ENCODE results near the gene ZNF668. TPM values are rescaled to one million over a fixed set of nuclear protein-coding genes. Genes with fewer than 3 reads are reported as not detected.
"Not testable (repeated sequence)": the region's sequence is repeated elsewhere in the genome, so short reads cannot be mapped to it uniquely, and the experiment has no call there.

Gene ZNF668
- total RNA-seq, 8 experiments from 2014 or later, result 7.5 to 17.6 (median 9.1) TPM

DNA sequence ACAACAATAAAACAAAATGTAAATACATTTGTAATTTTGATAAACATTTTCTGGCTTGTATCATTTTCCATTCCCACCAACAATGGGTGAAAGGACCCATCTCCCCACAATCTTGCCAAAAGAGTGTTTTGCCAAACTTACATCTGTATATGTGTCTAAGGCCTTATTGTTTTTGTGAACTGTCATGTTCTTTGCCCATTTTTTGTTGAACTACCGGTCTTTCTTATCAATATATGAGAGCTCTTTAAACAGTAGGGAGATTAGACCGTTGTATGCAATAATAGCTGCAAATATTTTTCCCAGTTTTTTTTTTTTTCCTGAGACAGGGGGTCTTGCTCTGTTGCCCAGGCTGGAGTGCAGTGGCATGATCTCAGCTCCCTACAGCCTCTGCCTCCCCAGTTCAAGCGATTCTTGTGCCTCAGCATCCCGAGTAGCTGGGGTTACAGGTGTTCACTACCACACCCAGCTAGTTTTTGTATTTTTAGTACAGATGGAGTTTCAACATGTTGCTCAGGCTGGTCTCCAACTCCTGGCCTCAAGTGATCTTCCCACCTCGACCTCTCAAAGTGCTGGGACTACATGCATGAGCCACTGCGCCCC, 50.3 kb downstream of the ZNF668 start:
- WGBS, 10 experiments, result 59 to 98% (median 69%) methylated on average over 2 to 6 of the region's 6 CpGs
- no peak for ATAC-seq (replicated peaks in 6 of 8)
- no peak overlapping the region for H3K27ac ChIP-seq
- H3K4me3 ChIP-seq, result no peak overlapping the region
- in situ Hi-C loops (cut with MboI; ENCODE audit: low pct_unique_long_range_greater_than_20kb in 2 of 9, low sequenced_read_pairs in 9 of 9, unreplicated experiment in 9 of 9), result loop anchor here in 1 of 9 experiments (25.0 kb wide), 1 partner anchor 414 kb away; the partner anchor contains the start of genes COX6A2 and ZNF843
- no peaks in the 10 kb centered on the region for H3K4me1 ChIP-seq (replicated peaks in 1 of 2)

DNA sequence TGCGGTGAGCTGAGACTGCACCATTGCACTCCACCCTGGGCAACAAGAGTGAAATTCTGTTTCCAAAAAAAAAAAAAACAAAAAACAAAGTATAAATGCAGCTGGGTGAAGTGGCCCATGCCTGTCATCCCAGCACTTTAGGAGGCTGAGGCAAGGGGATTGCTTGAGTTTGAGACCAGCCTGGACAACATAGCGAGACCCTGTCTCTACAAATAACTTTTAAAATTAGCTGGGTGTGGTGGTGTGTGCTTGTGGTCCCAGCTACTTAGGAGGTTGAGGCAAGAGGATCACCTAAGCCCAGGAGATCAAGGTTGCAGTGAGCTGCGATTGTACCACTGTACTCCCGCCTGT, 50.8 kb downstream of the ZNF668 start:
- Histone ChIP-seq H3K4me1 (replicated peaks in 1 of 2) (no peaks in the 10 kb centered on the region), H3K4me3 (no peak overlapping the region), H3K27ac (no peak overlapping the region)
- ATAC-seq (replicated peaks in 6 of 8), result no peak
- in situ Hi-C loops (cut with MboI; ENCODE audit: low pct_unique_long_range_greater_than_20kb in 2 of 9, low sequenced_read_pairs in 9 of 9, unreplicated experiment in 9 of 9), result loop anchor here in 1 of 9 experiments (25.0 kb wide), 1 partner anchor 414 kb away; the partner anchor contains the start of genes COX6A2 and ZNF843
- WGBS, 10 experiments, result 70 to 100% (median 100%) methylated on average over 1 to 4 of the region's 4 CpGs; no CpG with 5 or more reads in 1 of the 10 experiments

DNA sequence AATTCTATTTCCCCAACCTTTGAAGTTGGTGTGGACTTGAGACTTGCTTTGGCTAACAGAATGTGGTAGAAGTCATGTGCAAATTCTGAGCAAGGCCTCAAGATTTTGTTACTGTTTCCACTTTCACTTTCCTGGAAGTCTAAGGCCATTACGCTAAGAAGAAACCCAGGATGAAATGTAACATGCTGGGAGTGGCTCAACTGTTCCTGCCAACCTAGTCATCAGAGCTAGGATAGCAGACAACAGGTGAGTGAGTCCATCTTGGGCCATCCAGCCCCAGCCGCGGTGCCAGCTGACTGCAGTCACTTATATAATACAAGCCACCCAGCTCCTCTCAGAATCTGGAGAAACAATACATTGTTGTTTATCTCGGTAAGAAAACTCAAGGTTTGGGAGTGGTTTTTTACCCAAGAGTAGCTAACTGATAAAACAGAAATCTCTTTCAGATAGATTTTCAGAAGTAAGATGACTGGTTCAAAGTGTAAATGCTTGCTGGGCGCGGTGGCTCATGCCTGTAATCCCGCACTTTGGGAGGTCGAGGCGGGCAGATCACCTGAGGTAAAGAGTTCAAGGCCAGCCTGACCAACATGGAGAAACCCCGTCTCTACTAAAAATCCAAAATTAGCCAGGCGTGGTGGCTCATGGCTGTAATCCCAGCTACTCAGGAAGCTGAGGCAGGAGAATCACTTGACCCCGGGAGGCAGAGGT, 51.3 kb downstream of the ZNF668 start:
- WGBS, 10 experiments, result 60 to 94% (median 82%) methylated on average over 1 to 9 of the region's 12 CpGs; no CpG with 5 or more reads in 2 of the 10 experiments
- H3K4me3 ChIP-seq, result no peak overlapping the region
- no peak overlapping the region for H3K27ac ChIP-seq
- peak in 1 of 8 experiments; percentile 61 for ATAC-seq (replicated peaks in 6 of 8)
- in situ Hi-C loops (cut with MboI; ENCODE audit: low pct_unique_long_range_greater_than_20kb in 2 of 9, low sequenced_read_pairs in 9 of 9, unreplicated experiment in 9 of 9), result loop anchor here in 1 of 9 experiments (25.0 kb wide), 1 partner anchor 415 kb away; the partner anchor contains the start of genes COX6A2 and ZNF843
- no peaks in the 10 kb centered on the region for H3K4me1 ChIP-seq (replicated peaks in 1 of 2)

GRCh38 chr16:31020536-31020935, 53.5 kb downstream of the ZNF668 start:
- ATAC-seq (replicated peaks in 6 of 8), result no peak
- Histone ChIP-seq H3K27ac (no peak overlapping the region), H3K4me3 (no peak overlapping the region), H3K4me1 (replicated peaks in 1 of 2) (no peaks in the 10 kb centered on the region)
- WGBS, 10 experiments, result 57 to 100% (median 90%) methylated on average over 1 to 3 of the region's 3 CpGs; no CpG with 5 or more reads in 3 of the 10 experiments
- in situ Hi-C loops (cut with MboI; ENCODE audit: low pct_unique_long_range_greater_than_20kb in 2 of 9, low sequenced_read_pairs in 9 of 9, unreplicated experiment in 9 of 9), result loop anchor here in 1 of 9 experiments (25.0 kb wide), 1 partner anchor 417 kb away; the partner anchor contains the start of genes COX6A2 and ZNF843

DNA sequence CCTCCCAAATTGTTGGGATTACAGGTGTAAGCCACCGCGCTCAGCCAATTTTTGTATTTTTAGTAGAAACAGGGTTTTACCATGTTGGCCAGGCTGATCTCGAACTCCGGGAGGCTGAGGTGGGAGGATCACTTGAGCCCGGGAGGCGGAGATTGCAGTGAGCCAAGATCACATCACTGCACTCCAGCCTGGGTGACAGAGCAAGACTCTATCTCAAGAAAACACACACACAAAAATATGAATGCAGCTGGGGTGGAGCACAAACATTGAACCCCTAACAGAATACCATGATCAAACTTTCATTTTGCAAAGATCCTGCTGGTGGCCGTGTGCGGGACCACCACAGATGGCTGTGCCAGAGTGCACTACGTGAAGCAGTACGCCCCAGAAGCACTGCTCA, 56.3 kb downstream of the ZNF668 start:
- not testable (repeated sequence) for H3K4me1 ChIP-seq (replicated peaks in 1 of 2); ATAC-seq (replicated peaks in 6 of 8); H3K4me3 ChIP-seq; H3K27ac ChIP-seq
- in situ Hi-C loops (cut with MboI; ENCODE audit: low pct_unique_long_range_greater_than_20kb in 2 of 9, low sequenced_read_pairs in 9 of 9, unreplicated experiment in 9 of 9), result loop anchor here in 1 of 9 experiments (25.0 kb wide), 1 partner anchor 420 kb away; the partner anchor contains the start of genes COX6A2 and ZNF843
- 60 to 97% (median 84%) methylated on average over 1 to 9 of the region's 10 CpGs; no CpG with 5 or more reads in 2 of the 10 experiments for WGBS, 10 experiments

DNA sequence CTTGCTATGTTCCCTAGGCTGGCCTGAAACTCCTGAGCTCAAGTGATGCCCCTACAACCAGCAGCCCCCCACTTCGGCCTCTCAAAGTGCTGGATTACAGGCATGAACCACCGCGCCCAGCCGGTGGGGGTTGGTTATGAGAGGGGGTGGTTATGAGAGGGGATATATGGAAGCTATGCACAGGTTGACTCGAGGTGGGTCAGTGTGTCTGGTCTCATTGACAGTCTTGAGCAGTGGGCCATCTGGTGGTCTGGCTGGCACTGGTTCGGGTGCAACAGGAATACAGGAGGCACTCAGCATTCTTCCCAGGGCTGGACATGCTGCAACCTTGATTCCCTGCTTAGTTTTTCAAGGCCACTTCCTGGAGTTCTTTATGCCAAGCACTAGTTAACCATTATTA, 58.0 kb downstream of the ZNF668 start:
- ATAC-seq (replicated peaks in 6 of 8), result no peak
- in situ Hi-C loops (cut with MboI; ENCODE audit: low pct_unique_long_range_greater_than_20kb in 2 of 9, low sequenced_read_pairs in 9 of 9, unreplicated experiment in 9 of 9), result loop anchor here in 1 of 9 experiments (25.0 kb wide), 1 partner anchor 421 kb away; the partner anchor contains the start of genes COX6A2 and ZNF843
- no peak overlapping the region for H3K4me3 ChIP-seq
- 0 to 75% (median 43%) methylated on average over 1 to 4 of the region's 6 CpGs; no CpG with 5 or more reads in 3 of the 10 experiments for WGBS, 10 experiments
- H3K27ac ChIP-seq, result no peak overlapping the region
- peaks cover 0 to under 1% of the 10 kb centered on the region in 2 donors for H3K4me1 ChIP-seq (replicated peaks in 1 of 2)

GRCh38 chr16:31013292-31013691, 60.7 kb downstream of the ZNF668 start:
- not testable (repeated sequence) for ATAC-seq (replicated peaks in 6 of 8); H3K27ac ChIP-seq; H3K4me3 ChIP-seq; H3K4me1 ChIP-seq (replicated peaks in 1 of 2)
- in situ Hi-C loops (cut with MboI; ENCODE audit: low pct_unique_long_range_greater_than_20kb in 2 of 9, low sequenced_read_pairs in 9 of 9, unreplicated experiment in 9 of 9), result loop anchor here in 1 of 9 experiments (25.0 kb wide), 1 partner anchor 424 kb away; the partner anchor contains the start of genes COX6A2 and ZNF843

GRCh38 chr16:31011815-31012214, 62.2 kb downstream of the ZNF668 start:
- 57 to 100% (median 78%) methylated on average over 1 to 4 of the region's 7 CpGs; no CpG with 5 or more reads in 3 of the 10 experiments for WGBS, 10 experiments
- not testable (repeated sequence) for ATAC-seq (replicated peaks in 6 of 8); H3K27ac ChIP-seq; H3K4me1 ChIP-seq (replicated peaks in 1 of 2); H3K4me3 ChIP-seq
- in situ Hi-C loops (cut with MboI; ENCODE audit: low pct_unique_long_range_greater_than_20kb in 2 of 9, low sequenced_read_pairs in 9 of 9, unreplicated experiment in 9 of 9), result loop anchor here in 1 of 9 experiments (25.0 kb wide), 1 partner anchor 425 kb away; the partner anchor contains the start of genes COX6A2 and ZNF843

Other genes starting within 250 kb of the ZNF668 start
- 10 to 100 TPM; 16.7 to 40.3 (median 20.5) TPM for gene BCL7C, start 180.2 kb downstream of the ZNF668 start, total RNA-seq
- 1 to 10 TPM in 2 of 8 experiments, under 1 TPM in 6; 0.38 to 2.9 (median 0.66) TPM for gene CTF1, start 177.6 kb downstream of the ZNF668 start, total RNA-seq
- gene FBXL19, start 150.7 kb downstream of the ZNF668 start, total RNA-seq, result 10 to 100 TPM; 10.4 to 49.8 (median 31.4) TPM
- gene ORAI3, start 125.2 kb downstream of the ZNF668 start, total RNA-seq, result 10 to 100 TPM in 3 of 8 experiments, 1 to 10 TPM in 5; 4.4 to 37.4 (median 6.8) TPM
- gene SETD1A, start 116.5 kb downstream of the ZNF668 start, total RNA-seq, result 10 to 100 TPM in 2 of 8 experiments, 1 to 10 TPM in 6; 3.5 to 17.0 (median 6.6) TPM
- gene HSD3B7, start 89.0 kb downstream of the ZNF668 start, total RNA-seq, result 10 to 100 TPM in 1 of 8 experiments, 1 to 10 TPM in 6, under 1 TPM in 1; 0.67 to 68.7 (median 1.6) TPM
- gene STX1B, start 63.6 kb downstream of the ZNF668 start, total RNA-seq, result 10 to 100 TPM in 4 of 8 experiments, 1 to 10 TPM in 2, under 1 TPM in 2; 0.45 to 20.9 (median 10.0) TPM
- gene STX4, start 40.7 kb downstream of the ZNF668 start, total RNA-seq, result 10 to 100 TPM; 14.0 to 47.5 (median 24.3) TPM
- 10 to 100 TPM in 7 of 8 experiments, 1 to 10 TPM in 1; 9.8 to 23.0 (median 12.6) TPM for gene ZNF646, start 182 bp upstream of the ZNF668 start, total RNA-seq
- gene PRSS53, start 14.7 kb upstream of the ZNF668 start, total RNA-seq, result 1 to 10 TPM in 7 of 8 experiments, under 1 TPM in 1; 0.36 to 6.0 (median 3.5) TPM
- gene VKORC1, start 20.6 kb upstream of the ZNF668 start, total RNA-seq, result 100 to 1,000 TPM in 1 of 8 experiments, 10 to 100 TPM in 7; 53.8 to 109 (median 72.4) TPM
- 10 to 100 TPM; 14.1 to 46.8 (median 19.6) TPM for gene BCKDK, start 34.1 kb upstream of the ZNF668 start, total RNA-seq
- gene KAT8, start 43.4 kb upstream of the ZNF668 start, total RNA-seq, result 10 to 100 TPM; 27.9 to 64.3 (median 54.0) TPM
- 1 to 10 TPM in 1 of 8 experiments, under 1 TPM in 6, not detected in 1; 0.21 to 1.1 (median 0.55) TPM for gene PRSS8, start 61.5 kb upstream of the ZNF668 start, total RNA-seq
- 1 to 10 TPM in 3 of 8 experiments, under 1 TPM in 5; 0.36 to 3.8 (median 0.82) TPM for gene PRSS36, start 75.8 kb upstream of the ZNF668 start, total RNA-seq
- gene FUS, start 105.9 kb upstream of the ZNF668 start, total RNA-seq, result 100 to 1,000 TPM in 3 of 8 experiments, 10 to 100 TPM in 5; 31.7 to 375 (median 75.1) TPM
- 10 to 100 TPM in 2 of 8 experiments, 1 to 10 TPM in 2, under 1 TPM in 4; 0.43 to 45.6 (median 1.2) TPM for gene PYCARD, start 128.5 kb upstream of the ZNF668 start, total RNA-seq
- gene TRIM72, start 139.9 kb upstream of the ZNF668 start, total RNA-seq, result under 1 TPM in 7 of 8 experiments, not detected in 1; 0.05 to 0.57 (median 0.13) TPM
- gene PYDC1, start 142.9 kb upstream of the ZNF668 start, total RNA-seq, result under 1 TPM in 4 of 8 experiments, not detected in 4; 0.22 to 0.52 (median 0.39) TPM
- gene ITGAM, start 185.7 kb upstream of the ZNF668 start, total RNA-seq, result 1 to 10 TPM in 2 of 8 experiments, under 1 TPM in 2, not detected in 4; 0.33 to 1.3 (median 0.95) TPM

Measured in motor neuron (in vitro differentiated cells).